Astrocyte of the spinal cord (primary cell): ENCODE measurements around the gene SND1.
"Not testable (repeated sequence)": the region's sequence is repeated elsewhere in the genome, so short reads cannot be mapped to it uniquely, and the experiment has no call there.

Experiments used
- DNase-seq: peaks from one replicate; pipeline ENCODE4 v3.0.0; 2011; ENCODE audit warnings: low read depth, low spot score
- H3K4me3 ChIP-seq: 2 replicates; pipeline ENCODE4 v1.5.1; 2011; ENCODE audit warnings: low read depth, mild to moderate bottlenecking, low read length, moderate library complexity
- CTCF ChIP-seq: IDR thresholded peaks from 2 replicates; pipeline ENCODE4 v1.5.1; 2012; ENCODE audit warnings: low read depth, mild to moderate bottlenecking, low read length, inconsistent platforms
- in situ Hi-C: cut with HindIII; loops from 2 replicates; pipeline ENCODE4 v1.10.0; 2017; ENCODE audit warnings: low sequenced_read_pairs

The SND1 gene

GRCh38 chr7:127954357-127954748 lies 302.4 kb downstream of the SND1 start:
- TF ChIP-seq CTCF: no peak
- in situ Hi-C loops: no loop called here
- H3K4me3 ChIP-seq: no peak overlapping the region
- no peak for DNase-seq

GRCh38 chr7:127955051-127955531 lies 303.1 kb downstream of the SND1 start:
- no peak for DNase-seq
- in situ Hi-C loops: no loop called here
- TF ChIP-seq CTCF: no peak
- H3K4me3 ChIP-seq: no peak overlapping the region

- H3K4me3 ChIP-seq: no peak overlapping the region
- in situ Hi-C loops: no loop called here
- no peak for DNase-seq
- no peak for TF ChIP-seq CTCF
Measured at GRCh38 chr7:127957886-127958285, 305.9 kb downstream of the SND1 start.

DNA sequence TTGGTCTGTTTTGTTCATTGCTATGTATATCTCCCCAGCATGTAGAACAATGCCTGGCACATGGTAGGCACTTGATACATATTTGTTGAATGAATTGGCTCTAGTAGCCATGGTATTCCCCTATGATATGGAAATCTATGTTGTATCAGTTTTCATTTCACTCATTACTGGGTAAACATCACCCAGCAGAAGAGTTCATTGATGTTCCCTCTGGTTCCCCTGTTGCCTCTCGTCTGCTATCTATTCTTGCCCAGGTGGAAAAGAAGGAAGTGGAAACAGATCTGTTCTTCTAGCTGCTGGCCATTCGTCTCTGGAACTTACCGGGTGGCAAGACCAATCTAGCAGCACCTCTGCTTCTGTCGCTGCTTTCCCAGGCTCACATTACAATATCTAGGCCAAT lies 307.8 kb downstream of the SND1 start:
- in situ Hi-C loops: no loop called here
- H3K4me3 ChIP-seq: no peak overlapping the region
- no peak for TF ChIP-seq CTCF
- DNase-seq: no peak

DNA sequence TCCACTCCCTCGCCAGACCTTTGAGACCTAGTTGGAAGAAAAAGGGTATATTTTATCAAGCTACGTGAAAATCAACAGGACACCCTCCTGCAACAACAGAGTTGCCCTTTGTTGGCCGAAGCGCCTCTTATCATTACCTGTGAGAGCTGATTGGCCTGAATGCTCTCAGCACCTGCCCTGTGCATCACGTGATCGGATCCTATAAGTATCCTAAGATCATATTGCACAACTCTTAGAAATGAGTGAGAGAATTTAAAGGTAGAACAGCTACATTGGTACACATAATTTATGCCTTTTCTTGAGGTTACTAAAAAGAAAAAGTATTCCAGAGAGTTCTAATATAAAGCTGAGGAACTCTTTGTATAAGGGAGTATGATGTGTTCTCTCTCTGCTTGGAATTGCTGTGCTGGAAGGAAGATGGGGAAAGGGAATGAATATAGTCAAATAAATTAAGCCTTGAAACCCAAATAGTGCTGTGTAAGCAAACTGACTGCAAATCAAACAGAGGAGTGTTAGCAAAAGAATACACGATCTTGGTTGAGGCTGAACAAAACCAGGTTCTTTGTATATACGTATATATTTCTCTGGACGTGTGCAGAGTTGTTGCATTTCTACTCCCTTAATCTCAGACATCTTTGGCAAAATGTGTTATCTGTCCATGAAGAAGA lies 309.9 kb downstream of the SND1 start:
- H3K4me3 ChIP-seq: no peak overlapping the region
- DNase-seq: no peak
- no peak for TF ChIP-seq CTCF
- in situ Hi-C loops: no loop called here

DNA sequence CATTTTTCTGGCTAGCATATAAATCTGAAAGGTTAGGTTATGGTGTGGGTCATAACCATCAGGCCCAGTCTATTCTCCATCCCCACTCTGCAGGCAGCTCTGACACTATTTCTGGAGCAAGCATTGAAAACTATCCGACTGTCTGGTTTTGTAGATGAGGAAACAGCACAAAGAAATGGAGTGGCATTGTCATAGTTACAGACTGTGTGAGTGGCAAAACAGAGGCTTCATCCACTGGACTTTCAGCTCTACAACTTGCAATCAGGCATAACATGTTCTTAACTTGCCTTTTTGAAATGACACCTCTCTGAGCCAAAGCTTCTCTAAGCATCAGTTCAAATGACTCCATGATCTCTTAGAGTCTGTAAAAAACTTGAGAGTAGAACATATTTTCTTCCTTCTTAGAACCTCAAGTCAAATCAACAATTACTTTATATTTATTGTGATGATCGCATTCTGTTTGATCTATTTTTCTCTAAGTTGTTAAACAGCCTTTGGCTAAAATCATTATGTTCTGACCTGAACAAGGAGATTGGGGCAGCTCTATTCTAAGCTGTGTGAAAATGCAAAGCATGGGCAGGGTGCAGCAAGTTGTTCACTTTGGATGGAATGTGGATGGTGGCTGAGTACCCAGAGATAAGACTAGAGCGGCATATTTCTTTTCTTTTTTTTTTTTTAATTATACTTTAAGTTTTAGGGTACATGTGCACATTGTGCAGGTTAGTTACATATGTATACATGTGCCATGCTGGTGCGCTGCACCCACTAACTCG lies 310.8 kb downstream of the SND1 start:
- no peak for DNase-seq
- TF ChIP-seq CTCF: no peak
- no peak overlapping the region for H3K4me3 ChIP-seq
- in situ Hi-C loops: no loop called here

DNA sequence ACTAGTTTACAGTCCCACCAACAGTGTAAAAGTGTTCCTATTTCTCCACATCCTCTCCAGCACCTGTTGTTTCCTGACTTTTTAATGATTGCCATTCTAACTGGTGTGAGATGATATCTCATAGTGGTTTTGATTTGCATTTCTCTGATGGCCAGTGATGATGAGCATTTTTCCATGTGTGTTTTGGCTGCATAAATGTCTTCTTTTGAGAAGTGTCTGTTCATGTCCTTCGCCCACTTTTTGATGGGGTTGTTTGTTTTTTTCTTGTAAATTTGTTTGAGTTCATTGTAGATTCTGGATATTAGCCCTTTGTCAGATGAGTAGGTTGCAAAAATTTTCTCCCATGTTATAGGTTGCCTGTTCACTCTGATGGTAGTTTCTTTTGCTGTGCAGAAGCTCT lies 311.9 kb downstream of the SND1 start:
- in situ Hi-C loops, DNase-seq, H3K4me3 ChIP-seq: not testable (repeated sequence)
